ENCODE measurements around the gene COL25A1.

COL25A1 gene

GRCh38 chr4:109301651-109302360 is 652 bp downstream of the COL25A1 start:
- H3K9me3 Mint-ChIP-seq, result no peaks in the 10 kb centered on the region
- peaks cover 14% of the 10 kb centered on the region for H3K4me1 Mint-ChIP-seq
- ATAC-seq, result no peak
- H3K27me3 Mint-ChIP-seq, result peaks cover 56% of the 10 kb centered on the region
- no peak overlapping the region for H3K27ac Mint-ChIP-seq
- no peaks in the 10 kb centered on the region for H3K36me3 Mint-ChIP-seq
- H3K4me3 Mint-ChIP-seq, result peak overlapping the region; percentile 48

- Mint-ChIP-seq H3K27ac (no peak overlapping the region), H3K4me1 (peaks cover 14% of the 10 kb centered on the region), H3K36me3 (no peaks in the 10 kb centered on the region), H3K4me3 (no peak overlapping the region), H3K9me3 (no peaks in the 10 kb centered on the region), H3K27me3 (peaks cover 39% of the 10 kb centered on the region)
- no peak for ATAC-seq
Observed at GRCh38 chr4:109298279-109299010, 4.0 kb downstream of the COL25A1 start.

DNA sequence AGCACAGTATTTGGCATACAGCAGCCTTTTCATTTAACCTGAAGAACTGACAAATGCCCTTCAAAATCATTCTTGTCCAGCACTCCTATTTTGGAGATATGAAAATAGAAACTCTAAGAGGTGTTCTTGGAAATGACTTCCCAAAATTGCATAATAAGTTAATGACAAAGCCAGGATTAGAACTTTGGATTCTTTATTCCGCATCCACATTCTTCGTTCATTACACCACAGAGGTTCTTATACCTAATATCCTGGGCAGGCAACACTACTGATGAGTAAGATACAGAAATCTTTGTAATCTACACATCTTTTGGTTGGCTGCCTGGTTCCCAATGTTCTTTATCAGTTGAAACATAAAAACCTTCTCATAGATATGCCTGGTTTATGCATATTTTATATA is 5.9 kb downstream of the COL25A1 start:
- Mint-ChIP-seq H3K27ac (no peak overlapping the region), H3K36me3 (no peaks in the 10 kb centered on the region), H3K27me3 (peaks cover 20% of the 10 kb centered on the region), H3K9me3 (no peaks in the 10 kb centered on the region), H3K4me3 (no peak overlapping the region), H3K4me1 (no peaks in the 10 kb centered on the region)
- ATAC-seq, result no peak

- Mint-ChIP-seq H3K36me3 (no peaks in the 10 kb centered on the region), H3K4me3 (no peak overlapping the region), H3K27me3 (peaks cover 6% of the 10 kb centered on the region), H3K4me1 (no peaks in the 10 kb centered on the region), H3K27ac (no peak overlapping the region), H3K9me3 (no peaks in the 10 kb centered on the region)
- ATAC-seq, result no peak
Observed at GRCh38 chr4:109295081-109295480, 7.4 kb downstream of the COL25A1 start.

DNA sequence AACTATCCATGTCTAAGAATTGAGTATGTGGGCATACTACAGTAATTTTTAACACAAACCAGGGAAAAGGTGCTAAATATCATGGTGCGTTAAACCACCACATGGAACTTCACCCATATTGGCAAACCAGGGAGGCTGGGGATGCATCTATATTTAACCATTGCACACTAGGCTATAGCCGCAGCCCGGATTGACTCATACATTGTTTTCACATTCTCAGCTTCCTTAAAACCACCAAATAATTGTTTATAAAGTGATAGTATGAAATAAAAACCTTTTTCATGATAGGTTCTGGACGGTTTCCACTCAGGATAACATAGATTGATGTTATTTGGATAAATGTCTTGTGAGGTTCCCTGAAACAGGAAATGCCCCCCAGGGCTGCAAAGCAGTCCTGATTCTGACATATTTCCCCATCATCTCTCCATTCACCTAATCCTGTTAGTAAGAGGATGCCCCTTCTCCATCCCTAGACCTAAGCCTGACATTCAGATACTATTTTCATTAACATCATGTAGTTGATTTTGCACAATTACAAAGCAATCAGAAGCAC is 7.9 kb downstream of the COL25A1 start:
- H3K9me3 Mint-ChIP-seq, result no peaks in the 10 kb centered on the region
- H3K27me3 Mint-ChIP-seq, result peaks cover under 1% of the 10 kb centered on the region
- H3K36me3 Mint-ChIP-seq, result no peaks in the 10 kb centered on the region
- H3K4me1 Mint-ChIP-seq, result no peaks in the 10 kb centered on the region
- H3K27ac Mint-ChIP-seq, result no peak overlapping the region
- H3K4me3 Mint-ChIP-seq, result no peak overlapping the region
- ATAC-seq, result no peak

DNA sequence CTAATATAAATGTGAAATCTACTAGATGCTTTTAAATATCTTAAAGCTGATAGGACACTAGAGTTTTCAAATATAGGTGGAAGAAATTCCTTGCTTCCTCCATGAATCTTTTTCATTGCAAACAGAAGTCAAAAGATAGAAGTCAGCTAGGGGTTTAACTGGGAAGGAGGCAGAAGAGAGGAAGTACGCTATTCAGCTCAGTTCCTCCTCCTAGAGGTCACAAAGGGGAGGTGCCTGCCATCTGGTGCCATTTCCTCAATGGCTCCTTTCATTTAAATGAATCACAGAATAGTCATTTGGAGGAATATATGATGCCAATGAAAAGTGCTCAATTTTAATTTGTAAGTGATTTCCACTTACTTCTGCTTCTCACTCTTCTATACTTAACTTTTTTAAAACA is 8.5 kb downstream of the COL25A1 start:
- H3K36me3 Mint-ChIP-seq, result no peaks in the 10 kb centered on the region
- no peaks in the 10 kb centered on the region for H3K27me3 Mint-ChIP-seq
- no peaks in the 10 kb centered on the region for H3K4me1 Mint-ChIP-seq
- H3K4me3 Mint-ChIP-seq, result no peak overlapping the region
- peak; percentile 63 for ATAC-seq
- no peaks in the 10 kb centered on the region for H3K9me3 Mint-ChIP-seq
- H3K27ac Mint-ChIP-seq, result no peak overlapping the region

DNA sequence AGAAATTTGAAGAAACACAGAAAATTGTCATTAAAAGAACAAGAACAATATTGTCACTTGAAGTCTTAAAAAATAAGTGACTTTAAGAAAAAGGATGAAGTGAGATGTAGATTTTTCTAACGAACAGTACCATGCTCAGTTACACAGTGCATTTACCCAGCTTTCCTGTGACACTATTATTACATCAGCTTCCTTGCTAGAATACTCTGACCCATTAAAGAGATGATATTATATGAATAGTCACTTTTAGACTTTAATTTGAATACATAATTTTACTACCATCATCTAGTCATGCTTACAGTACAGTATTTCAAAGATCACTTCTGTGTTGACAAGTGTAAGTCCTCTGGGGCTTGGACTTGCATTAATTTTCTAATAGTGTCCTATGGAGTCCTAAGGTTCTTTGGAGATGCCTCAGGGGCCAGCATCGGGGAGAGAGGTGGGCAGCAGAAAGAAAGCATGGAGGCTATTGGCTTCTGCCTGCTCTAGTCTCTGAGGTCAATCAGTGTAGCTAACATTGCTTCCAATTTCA is 10.7 kb downstream of the COL25A1 start:
- no peak for ATAC-seq
- H3K36me3 Mint-ChIP-seq, result no peaks in the 10 kb centered on the region

DNA sequence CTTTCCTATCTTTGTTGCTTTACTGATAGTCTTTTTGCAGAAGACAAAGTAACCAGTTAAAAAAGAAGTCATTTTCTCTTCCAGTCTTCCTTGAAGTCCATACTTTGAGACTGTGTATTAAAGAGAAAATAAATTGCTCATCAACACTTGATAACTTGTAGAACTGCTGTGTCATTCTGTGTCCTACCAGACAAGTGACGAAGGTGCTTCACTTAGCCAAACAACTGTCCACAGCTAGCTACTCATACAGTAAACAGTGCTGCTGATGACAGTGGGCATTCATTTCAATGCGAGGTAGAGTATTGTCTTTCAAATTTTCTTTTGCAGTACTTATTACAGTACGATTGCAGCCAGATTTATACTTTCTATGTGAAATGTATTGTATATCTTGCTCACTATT is 11.5 kb downstream of the COL25A1 start:
- Mint-ChIP-seq H3K27ac (no peak overlapping the region), H3K4me3 (no peak overlapping the region), H3K9me3 (no peaks in the 10 kb centered on the region), H3K4me1 (no peaks in the 10 kb centered on the region), H3K36me3 (no peaks in the 10 kb centered on the region), H3K27me3 (no peaks in the 10 kb centered on the region)
- ATAC-seq, result no peak

More for the DNA sequence above, 10.7 kb downstream of the COL25A1 start:
- Mint-ChIP-seq H3K4me1 (no peaks in the 10 kb centered on the region), H3K27ac (no peak overlapping the region), H3K9me3 (no peaks in the 10 kb centered on the region), H3K27me3 (no peaks in the 10 kb centered on the region), H3K4me3 (no peak overlapping the region)

DNA sequence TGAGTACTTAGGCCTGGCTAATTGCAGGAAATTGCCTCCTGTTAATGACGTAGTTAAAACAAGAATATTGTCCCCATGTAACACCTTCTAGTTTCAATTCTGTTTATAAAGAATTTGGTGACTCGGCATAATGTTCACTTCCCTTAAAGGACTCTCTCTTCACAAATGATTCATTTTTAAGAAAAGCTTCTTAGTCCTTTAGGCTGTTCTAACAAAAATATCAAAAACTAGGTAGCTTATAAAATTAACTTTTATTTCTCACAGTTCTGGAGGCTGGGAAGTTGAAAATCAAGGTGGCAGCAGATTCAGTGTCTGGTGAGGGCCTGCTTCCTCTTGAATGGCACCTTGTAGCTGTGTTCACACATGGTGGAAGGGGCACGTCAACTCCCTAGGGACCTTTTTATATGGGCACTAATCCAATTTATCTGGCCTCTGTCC is 23.8 kb downstream of the COL25A1 start:
- Mint-ChIP-seq H3K4me3 (no peak overlapping the region), H3K27me3 (peaks cover 6% of the 10 kb centered on the region), H3K4me1 (no peaks in the 10 kb centered on the region), H3K9me3 (no peaks in the 10 kb centered on the region), H3K27ac (no peak overlapping the region), H3K36me3 (no peaks in the 10 kb centered on the region)
- peak; percentile 50 for ATAC-seq

GRCh38 chr4:109276482-109277095 is 25.9 kb downstream of the COL25A1 start:
- no peaks in the 10 kb centered on the region for H3K9me3 Mint-ChIP-seq
- H3K4me1 Mint-ChIP-seq, result no peaks in the 10 kb centered on the region
- no peaks in the 10 kb centered on the region for H3K27me3 Mint-ChIP-seq
- no peak overlapping the region for H3K27ac Mint-ChIP-seq
- no peak for ATAC-seq
- no peaks in the 10 kb centered on the region for H3K36me3 Mint-ChIP-seq
- no peak overlapping the region for H3K4me3 Mint-ChIP-seq

- Mint-ChIP-seq H3K9me3 (no peaks in the 10 kb centered on the region), H3K27ac (no peak overlapping the region), H3K27me3 (no peaks in the 10 kb centered on the region), H3K4me3 (no peak overlapping the region), H3K4me1 (no peaks in the 10 kb centered on the region), H3K36me3 (no peaks in the 10 kb centered on the region)
- no peak for ATAC-seq
Observed at GRCh38 chr4:109275066-109275745, 27.3 kb downstream of the COL25A1 start.

DNA sequence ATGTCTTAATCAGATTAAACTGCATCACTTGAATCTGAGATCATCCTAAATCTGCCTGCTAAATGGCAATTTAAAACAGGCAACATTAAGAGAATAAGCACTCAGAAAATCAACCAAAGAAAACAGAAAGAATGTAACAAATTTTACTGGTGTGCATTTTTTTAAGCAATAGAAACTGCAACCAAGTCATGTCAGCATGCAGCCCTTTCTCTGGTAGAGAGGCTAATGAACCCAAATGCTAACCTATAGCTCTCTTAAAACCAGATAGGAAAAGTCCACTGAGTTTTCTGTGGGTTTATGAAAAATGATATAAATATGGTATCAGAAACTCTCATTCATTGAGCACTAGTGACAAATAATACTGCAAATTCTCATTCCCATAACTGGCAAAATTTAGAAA is 35.6 kb downstream of the COL25A1 start:
- Mint-ChIP-seq H3K4me1 (no peaks in the 10 kb centered on the region), H3K27ac (no peak overlapping the region), H3K4me3 (no peak overlapping the region), H3K36me3 (no peaks in the 10 kb centered on the region), H3K9me3 (no peaks in the 10 kb centered on the region), H3K27me3 (no peaks in the 10 kb centered on the region)
- no peak for ATAC-seq

DNA sequence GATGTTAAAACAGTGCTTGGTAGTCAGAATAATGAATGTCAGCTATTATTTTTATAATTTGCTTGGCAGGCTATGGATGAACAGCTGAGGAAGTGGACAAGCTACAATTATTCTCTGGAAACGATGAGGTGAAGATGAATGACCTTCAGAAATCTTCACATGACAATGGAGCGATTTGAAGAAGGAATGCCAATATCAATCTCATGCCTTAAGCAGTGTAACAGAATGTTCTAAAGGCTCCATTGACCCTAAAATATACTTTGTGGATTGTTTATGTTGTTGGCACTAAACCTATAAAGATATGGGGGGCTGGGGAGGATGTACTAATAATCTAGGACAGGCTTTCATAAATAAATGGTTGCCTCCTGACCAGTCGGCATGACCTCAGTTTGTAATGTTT is 36.2 kb downstream of the COL25A1 start:
- H3K4me1 Mint-ChIP-seq, result no peaks in the 10 kb centered on the region
- ATAC-seq, result no peak
- no peaks in the 10 kb centered on the region for H3K27me3 Mint-ChIP-seq
- H3K36me3 Mint-ChIP-seq, result no peaks in the 10 kb centered on the region
- H3K4me3 Mint-ChIP-seq, result no peak overlapping the region
- no peaks in the 10 kb centered on the region for H3K9me3 Mint-ChIP-seq
- no peak overlapping the region for H3K27ac Mint-ChIP-seq

DNA sequence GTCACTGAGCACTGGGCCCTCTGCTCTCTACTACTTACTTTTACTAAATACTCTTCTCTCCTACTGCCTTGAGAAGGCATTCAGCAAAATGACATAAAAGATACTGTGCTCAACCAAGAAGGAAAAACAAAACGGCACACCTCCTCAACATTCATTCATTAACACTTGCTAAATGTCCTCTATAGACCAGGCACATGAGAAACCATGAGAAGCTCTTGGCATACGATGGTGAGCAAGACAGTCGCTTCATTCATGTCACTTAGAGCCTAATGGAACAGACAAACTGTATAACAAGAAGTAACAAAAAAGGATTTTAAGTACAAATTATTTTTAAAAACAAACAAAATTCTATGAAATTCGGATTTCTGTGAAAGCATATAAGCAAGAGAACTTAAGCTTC is 38.7 kb downstream of the COL25A1 start:
- ATAC-seq, result no peak
- H3K9me3 Mint-ChIP-seq, result no peaks in the 10 kb centered on the region
- no peaks in the 10 kb centered on the region for H3K36me3 Mint-ChIP-seq
- H3K27ac Mint-ChIP-seq, result no peak overlapping the region
- no peaks in the 10 kb centered on the region for H3K27me3 Mint-ChIP-seq
- no peaks in the 10 kb centered on the region for H3K4me1 Mint-ChIP-seq
- H3K4me3 Mint-ChIP-seq, result no peak overlapping the region

DNA sequence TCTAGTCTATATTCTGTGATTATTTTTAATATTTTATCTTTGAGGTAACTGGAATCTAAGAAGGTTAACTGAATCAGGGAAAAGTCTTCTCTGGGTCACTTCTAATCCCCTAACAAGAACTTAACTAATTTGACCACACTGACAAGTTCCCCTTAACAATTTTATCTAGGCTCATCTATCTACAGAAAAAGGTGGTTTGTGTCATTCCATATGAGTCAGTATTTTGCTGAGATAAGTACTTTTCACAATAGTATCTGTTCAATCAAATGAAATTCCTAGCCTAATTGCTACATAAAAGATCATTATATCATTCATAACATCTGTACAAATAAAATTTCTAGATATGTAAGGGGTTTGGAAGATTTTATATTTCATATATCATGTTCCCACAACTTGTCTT is 45.6 kb downstream of the COL25A1 start:
- H3K4me1 Mint-ChIP-seq, result no peaks in the 10 kb centered on the region
- no peak for ATAC-seq

More for the DNA sequence above, 45.6 kb downstream of the COL25A1 start:
- no peaks in the 10 kb centered on the region for H3K27me3 Mint-ChIP-seq
- no peak overlapping the region for H3K4me3 Mint-ChIP-seq
- no peak overlapping the region for H3K27ac Mint-ChIP-seq
- no peaks in the 10 kb centered on the region for H3K9me3 Mint-ChIP-seq
- no peaks in the 10 kb centered on the region for H3K36me3 Mint-ChIP-seq

Data from stimulated activated memory B cell treated with anti-CD40 and anti-IgM and Interleukin-4, amounts not matched to agents 10 μg/mL and 1 μg/mL and 100 μg/mL, for 72 hours (primary cell).